MM.1S (cell line): ENCODE measurements around the gene TNFSF13B.

ENCODE experiments used
- DNase-seq: peaks from one replicate; pipeline ENCODE4 v3.0.0-alpha.2; 2015
- H2AFZ ChIP-seq: fragments of 300-600 bp; sonication (generic); 2 replicates; pipeline ENCODE4 v1.6.0; 2016; ENCODE audit warnings: antibody characterized with exemption, low read length
- H3F3A ChIP-seq: fragments of 300-600 bp; sonication (generic); 2 replicates; pipeline ENCODE4 v1.6.1; 2016; ENCODE audit warnings: mild to moderate bottlenecking, antibody characterized with exemption, low read length, moderate library complexity, mixed read lengths; ENCODE audit not compliant: insufficient read depth
- H3K27ac ChIP-seq: fragments of 300-600 bp; sonication (generic); 2 replicates; pipeline ENCODE4 v1.5.1; 2016; ENCODE audit warnings: mild to moderate bottlenecking, low read length
- H3K27me3 ChIP-seq: fragments of 300-600 bp; sonication (generic); replicated peaks from 2 replicates; pipeline ENCODE4 v1.6.0; 2016; ENCODE audit warnings: low read length; ENCODE audit not compliant: insufficient read depth
- H3K36me3 ChIP-seq: fragments of 300-600 bp; sonication (generic); replicated peaks from 2 replicates; pipeline ENCODE4 v1.6.1; 2016; ENCODE audit warnings: mild to moderate bottlenecking, low read length, mixed read lengths; ENCODE audit not compliant: insufficient read depth
- H3K4me1 ChIP-seq: fragments of 300-600 bp; sonication (generic); 2 replicates; pipeline ENCODE4 v1.6.1; 2016; ENCODE audit warnings: low read length, mixed read lengths
- H3K4me2 ChIP-seq: fragments of 300-600 bp; sonication (generic); 2 replicates; pipeline ENCODE4 v1.6.0; 2016; ENCODE audit warnings: low read depth, low read length
- H3K4me3 ChIP-seq: fragments of 300-600 bp; sonication (generic); 2 replicates; pipeline ENCODE4 v1.5.1; 2016; ENCODE audit warnings: low read length, mixed read lengths
- H3K79me2 ChIP-seq: fragments of 300-600 bp; sonication (generic); 2 replicates; pipeline ENCODE4 v1.6.1; 2016; ENCODE audit warnings: mixed run types, low read length, mixed read lengths
- H3K9ac ChIP-seq: fragments of 300-600 bp; sonication (generic); 2 replicates; pipeline ENCODE4 v1.6.1; 2016; ENCODE audit warnings: low read length, mixed read lengths
- H3K9me2 ChIP-seq: fragments of 300-600 bp; sonication (generic); replicated peaks from 2 replicates; pipeline ENCODE4 v1.6.1; 2016; ENCODE audit warnings: mild to moderate bottlenecking, low read length, mixed read lengths; ENCODE audit not compliant: insufficient read depth
- H3K9me3 ChIP-seq: fragments of 300-600 bp; sonication (generic); replicated peaks from 2 replicates; pipeline ENCODE4 v1.6.1; 2016; ENCODE audit warnings: mild to moderate bottlenecking, low read length, mixed read lengths; ENCODE audit not compliant: insufficient read depth
- H4K20me1 ChIP-seq: fragments of 300-600 bp; sonication (generic); 2 replicates; pipeline ENCODE4 v1.6.1; 2016; ENCODE audit warnings: mild to moderate bottlenecking, low read length, moderate library complexity, mixed read lengths; ENCODE audit not compliant: insufficient read depth
- EZH2 ChIP-seq: fragments of 300-600 bp; sonication (generic); optimal IDR thresholded peaks from 2 replicates; pipeline ENCODE3; 2017; ENCODE audit warnings: low read depth, mild to moderate bottlenecking, antibody characterized with exemption, low read length, mixed read lengths
- EZH2phosphoT487 ChIP-seq: fragments of 300-600 bp; sonication (generic); IDR thresholded peaks from 2 replicates; pipeline ENCODE4 v1.6.1; 2018; ENCODE audit warnings: antibody characterized with exemption, low read length
- TF ChIP-seq, protein P1 (sequence below): fragments of 300-600 bp; sonication (generic); IDR thresholded peaks from 2 replicates; pipeline ENCODE4 v1.5.1; 2016; ENCODE audit warnings: antibody characterized with exemption, low read length, mixed read lengths

The TNFSF13B gene

DNA sequence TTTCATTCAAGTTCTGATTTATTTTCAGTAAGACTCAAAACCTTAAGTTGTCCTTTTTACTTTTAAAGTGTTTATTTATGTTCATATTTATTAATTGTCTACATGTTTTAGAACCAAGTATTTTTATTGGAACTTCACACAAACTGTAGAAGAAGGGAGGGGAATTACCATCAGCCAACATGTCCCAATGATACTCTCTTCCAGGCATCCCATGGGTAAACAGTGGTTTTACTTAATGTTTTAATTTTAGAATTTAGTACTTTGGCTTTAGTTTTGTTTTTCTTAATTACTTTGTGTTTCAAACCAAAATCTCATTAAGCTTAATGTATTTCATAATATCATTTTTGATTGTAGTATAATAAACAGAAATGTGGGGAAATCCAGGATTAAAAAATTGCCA lies 5.2 kb downstream of the TNFSF13B start:
- H2AFZ ChIP-seq = no peak overlapping the region
- no peak for DNase-seq
- no peaks in the 10 kb centered on the region for H3K9me2 ChIP-seq
- no peaks in the 10 kb centered on the region for H3K4me1 ChIP-seq
- H3K36me3 ChIP-seq = no peaks in the 10 kb centered on the region
- no peak overlapping the region for H3K27ac ChIP-seq
- TF ChIP-seq EZH2 (no peak), EZH2phosphoT487 (no peak)
- TF ChIP-seq, protein P1, sequence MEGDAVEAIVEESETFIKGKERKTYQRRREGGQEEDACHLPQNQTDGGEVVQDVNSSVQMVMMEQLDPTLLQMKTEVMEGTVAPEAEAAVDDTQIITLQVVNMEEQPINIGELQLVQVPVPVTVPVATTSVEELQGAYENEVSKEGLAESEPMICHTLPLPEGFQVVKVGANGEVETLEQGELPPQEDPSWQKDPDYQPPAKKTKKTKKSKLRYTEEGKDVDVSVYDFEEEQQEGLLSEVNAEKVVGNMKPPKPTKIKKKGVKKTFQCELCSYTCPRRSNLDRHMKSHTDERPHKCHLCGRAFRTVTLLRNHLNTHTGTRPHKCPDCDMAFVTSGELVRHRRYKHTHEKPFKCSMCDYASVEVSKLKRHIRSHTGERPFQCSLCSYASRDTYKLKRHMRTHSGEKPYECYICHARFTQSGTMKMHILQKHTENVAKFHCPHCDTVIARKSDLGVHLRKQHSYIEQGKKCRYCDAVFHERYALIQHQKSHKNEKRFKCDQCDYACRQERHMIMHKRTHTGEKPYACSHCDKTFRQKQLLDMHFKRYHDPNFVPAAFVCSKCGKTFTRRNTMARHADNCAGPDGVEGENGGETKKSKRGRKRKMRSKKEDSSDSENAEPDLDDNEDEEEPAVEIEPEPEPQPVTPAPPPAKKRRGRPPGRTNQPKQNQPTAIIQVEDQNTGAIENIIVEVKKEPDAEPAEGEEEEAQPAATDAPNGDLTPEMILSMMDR = no peak
- H3K9me3 ChIP-seq = no peaks in the 10 kb centered on the region
- H3K4me2 ChIP-seq = no peak overlapping the region
- no peak overlapping the region for H3K9ac ChIP-seq
- H3K27me3 ChIP-seq = no peaks in the 10 kb centered on the region
- no peak overlapping the region for H3K4me3 ChIP-seq
- H4K20me1 ChIP-seq = no peaks in the 10 kb centered on the region
- H3K79me2 ChIP-seq = no peaks in the 10 kb centered on the region
- peaks cover 8% of the 10 kb centered on the region for H3F3A ChIP-seq

- no peak overlapping the region for H2AFZ ChIP-seq
- H4K20me1 ChIP-seq = no peaks in the 10 kb centered on the region
Measured at GRCh38 chr13:108276060-108276459, 6.5 kb downstream of the TNFSF13B start.

DNA sequence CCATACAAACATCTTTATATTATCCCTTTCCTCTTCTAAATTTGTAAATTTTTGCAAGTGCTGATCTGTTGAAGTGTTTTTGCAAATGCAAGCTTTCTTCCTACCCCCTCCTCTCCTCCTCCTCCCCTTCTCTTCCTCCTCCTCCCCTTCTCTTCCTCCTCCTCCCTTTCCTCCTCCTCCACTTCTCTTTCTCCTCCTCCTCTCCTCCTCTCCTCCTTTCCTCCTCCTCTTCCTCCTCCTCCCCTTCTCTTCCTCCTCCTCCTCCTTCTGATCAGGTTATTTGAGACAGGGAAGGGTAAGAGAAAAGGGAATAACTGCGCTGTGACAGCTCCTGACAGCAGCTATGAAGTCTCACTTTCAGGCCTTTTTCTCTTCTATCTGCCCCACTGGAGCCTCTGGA lies 8.9 kb downstream of the TNFSF13B start:
- Histone ChIP-seq H3K4me1 (no peaks in the 10 kb centered on the region), H4K20me1 (no peaks in the 10 kb centered on the region), H3F3A (no peaks in the 10 kb centered on the region), H3K4me2 (no peak overlapping the region), H3K9me2 (no peaks in the 10 kb centered on the region), H3K79me2 (no peaks in the 10 kb centered on the region), H3K27ac (no peak overlapping the region), H2AFZ (no peak overlapping the region), H3K4me3 (no peak overlapping the region), H3K36me3 (no peaks in the 10 kb centered on the region), H3K9me3 (no peaks in the 10 kb centered on the region), H3K9ac (no peak overlapping the region), H3K27me3 (no peaks in the 10 kb centered on the region)
- TF ChIP-seq EZH2phosphoT487 = no peak
- no peak for TF ChIP-seq EZH2
- TF ChIP-seq, protein P1 = no peak
- no peak for DNase-seq

More at GRCh38 chr13:108276060-108276459, 6.5 kb downstream of the TNFSF13B start:
- H3K4me3 ChIP-seq = no peak overlapping the region
- H3K9me2 ChIP-seq = no peaks in the 10 kb centered on the region
- no peaks in the 10 kb centered on the region; the same call in 1 of the 2 replicates for H3F3A ChIP-seq
- H3K36me3 ChIP-seq = no peaks in the 10 kb centered on the region
- no peak for TF ChIP-seq EZH2phosphoT487
- no peak for TF ChIP-seq EZH2
- TF ChIP-seq, protein P1 = no peak
- no peaks in the 10 kb centered on the region for H3K27me3 ChIP-seq
- no peaks in the 10 kb centered on the region for H3K4me1 ChIP-seq
- no peak for DNase-seq
- no peak overlapping the region for H3K4me2 ChIP-seq
- no peak overlapping the region for H3K9ac ChIP-seq
- no peaks in the 10 kb centered on the region for H3K79me2 ChIP-seq
- H3K9me3 ChIP-seq = no peaks in the 10 kb centered on the region
- H3K27ac ChIP-seq = no peak overlapping the region
